ENCODE data around the gene SPIB. TPM values are rescaled to one million over a fixed set of nuclear protein-coding genes. Genes with fewer than 3 reads are reported as not detected.

SPIB gene
- total RNA-seq, 4 donors from 2014 or later, result 0.66 to 3.5 (median 0.90) TPM; not detected in 1

DNA sequence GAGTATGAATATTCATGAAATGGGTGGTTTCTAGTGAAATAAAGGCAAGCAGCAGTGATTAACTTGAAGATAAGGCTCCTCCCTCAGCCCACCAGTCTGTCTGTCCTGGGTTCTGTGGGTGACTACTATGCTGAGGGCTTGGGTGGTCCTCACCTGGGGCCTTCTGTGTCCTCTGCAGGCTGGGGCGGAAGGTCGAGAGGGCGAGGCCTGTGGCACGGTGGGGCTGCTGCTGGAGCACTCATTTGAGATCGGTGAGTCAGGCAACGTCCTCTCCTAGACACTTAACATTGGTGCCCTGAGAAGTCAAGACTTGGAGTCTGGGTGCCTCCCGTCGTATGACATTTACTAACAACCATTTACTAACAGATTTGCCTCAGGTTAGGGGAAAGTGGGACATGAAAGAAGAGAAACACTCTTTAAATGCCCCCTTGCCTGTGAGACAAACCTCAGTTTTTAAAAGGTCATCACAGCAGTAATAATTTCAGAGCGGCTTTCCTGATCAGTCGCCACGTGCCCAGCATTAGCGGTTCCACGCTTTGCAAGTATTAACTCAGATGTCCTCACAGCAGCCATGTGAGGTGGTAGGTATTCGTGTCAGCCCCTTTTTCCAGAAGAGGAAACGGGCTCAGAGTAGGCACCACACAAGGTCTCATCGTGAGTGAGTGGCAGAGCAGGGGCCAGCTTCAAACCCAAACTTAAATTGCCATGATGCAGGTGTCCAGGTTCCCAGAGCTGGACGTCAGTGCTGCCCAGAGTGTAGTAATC lies 59.2 kb downstream of the SPIB start:
- H3K4me3 ChIP-seq, result no peak overlapping the region
- H3K36me3 ChIP-seq, result peaks cover 0 to 48% (median 12%) of the 10 kb centered on the region in 3 donors
- no peak for DNase-seq (ENCODE audit: low spot score in 2 of 2)
- no peaks in the 10 kb centered on the region for H3K9me3 ChIP-seq
- 93% methylated on average over 17 of the region's 17 CpGs for WGBS, 2 donors
- no peak for TF ChIP-seq EP300 (IDR thresholded peaks at IDR 0.05)
- no peak for TF ChIP-seq POLR2A (IDR thresholded peaks at IDR 0.05)
- TF ChIP-seq, protein P1, sequence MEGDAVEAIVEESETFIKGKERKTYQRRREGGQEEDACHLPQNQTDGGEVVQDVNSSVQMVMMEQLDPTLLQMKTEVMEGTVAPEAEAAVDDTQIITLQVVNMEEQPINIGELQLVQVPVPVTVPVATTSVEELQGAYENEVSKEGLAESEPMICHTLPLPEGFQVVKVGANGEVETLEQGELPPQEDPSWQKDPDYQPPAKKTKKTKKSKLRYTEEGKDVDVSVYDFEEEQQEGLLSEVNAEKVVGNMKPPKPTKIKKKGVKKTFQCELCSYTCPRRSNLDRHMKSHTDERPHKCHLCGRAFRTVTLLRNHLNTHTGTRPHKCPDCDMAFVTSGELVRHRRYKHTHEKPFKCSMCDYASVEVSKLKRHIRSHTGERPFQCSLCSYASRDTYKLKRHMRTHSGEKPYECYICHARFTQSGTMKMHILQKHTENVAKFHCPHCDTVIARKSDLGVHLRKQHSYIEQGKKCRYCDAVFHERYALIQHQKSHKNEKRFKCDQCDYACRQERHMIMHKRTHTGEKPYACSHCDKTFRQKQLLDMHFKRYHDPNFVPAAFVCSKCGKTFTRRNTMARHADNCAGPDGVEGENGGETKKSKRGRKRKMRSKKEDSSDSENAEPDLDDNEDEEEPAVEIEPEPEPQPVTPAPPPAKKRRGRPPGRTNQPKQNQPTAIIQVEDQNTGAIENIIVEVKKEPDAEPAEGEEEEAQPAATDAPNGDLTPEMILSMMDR (IDR thresholded peaks at IDR 0.05), result no peak
- H3K4me1 ChIP-seq, result peaks cover 0 to 24% (median 14%) of the 10 kb centered on the region in 4 donors
- H3K27me3 ChIP-seq, result no peaks in the 10 kb centered on the region
- H3K27ac ChIP-seq, result no peak overlapping the region

DNA sequence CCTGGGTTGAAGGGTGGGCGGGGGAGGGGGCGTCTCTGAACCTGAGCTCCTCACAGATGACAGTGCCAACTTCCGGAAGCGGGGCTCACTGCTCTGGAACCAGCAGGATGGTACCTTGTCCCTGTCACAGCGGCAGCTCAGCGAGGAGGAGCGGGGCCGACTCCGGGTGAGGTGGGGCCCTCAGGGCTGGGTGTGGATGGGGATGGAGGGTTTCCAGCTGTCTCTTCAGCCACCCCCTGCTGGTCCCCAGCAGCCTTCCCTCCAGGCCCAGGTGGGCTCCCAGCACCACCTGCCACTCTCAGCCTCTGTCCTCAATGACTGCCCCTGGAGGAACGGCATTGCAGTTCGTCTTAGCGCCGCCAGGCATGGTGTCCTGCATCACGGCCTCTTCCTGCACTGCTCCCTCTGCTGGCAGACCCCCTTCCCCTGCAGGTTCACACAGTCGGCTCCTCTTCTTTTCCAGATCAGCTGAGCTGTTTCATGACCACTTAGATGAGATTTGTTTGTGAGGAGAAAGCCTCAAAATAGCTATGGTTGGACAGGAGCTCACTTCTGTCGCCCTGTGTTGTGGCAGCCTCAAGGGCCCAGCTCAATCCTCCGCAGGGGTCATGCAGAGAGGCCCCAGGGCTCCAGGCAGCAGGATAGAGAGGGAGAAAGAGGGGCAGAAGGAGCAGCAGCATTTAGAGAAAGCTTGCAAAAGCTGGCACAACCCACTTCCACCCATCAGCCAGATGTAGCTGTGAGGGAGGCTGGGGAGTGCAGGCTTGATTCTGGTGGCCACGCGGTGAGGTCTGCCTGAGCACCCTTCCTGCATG lies 60.4 kb downstream of the SPIB start:
- no peaks in the 10 kb centered on the region for H3K9me3 ChIP-seq
- no peak for DNase-seq (ENCODE audit: low spot score in 2 of 2)
- peaks cover 0 to 24% (median 14%) of the 10 kb centered on the region in 4 donors for H3K4me1 ChIP-seq
- H3K27ac ChIP-seq, result no peak overlapping the region
- no peak overlapping the region for H3K4me3 ChIP-seq
- H3K36me3 ChIP-seq, result peaks cover 0 to 60% (median 12%) of the 10 kb centered on the region in 3 donors
- TF ChIP-seq EP300 (IDR thresholded peaks at IDR 0.05), result no peak
- TF ChIP-seq, protein P1 (IDR thresholded peaks at IDR 0.05), result peak in 3 of 5 experiments; percentile 12 to 15 (median 13)
- no peak for TF ChIP-seq POLR2A (IDR thresholded peaks at IDR 0.05)
- 78 to 85% methylated on average over 19 of the region's 19 CpGs for WGBS, 2 donors
- H3K27me3 ChIP-seq, result no peaks in the 10 kb centered on the region

DNA sequence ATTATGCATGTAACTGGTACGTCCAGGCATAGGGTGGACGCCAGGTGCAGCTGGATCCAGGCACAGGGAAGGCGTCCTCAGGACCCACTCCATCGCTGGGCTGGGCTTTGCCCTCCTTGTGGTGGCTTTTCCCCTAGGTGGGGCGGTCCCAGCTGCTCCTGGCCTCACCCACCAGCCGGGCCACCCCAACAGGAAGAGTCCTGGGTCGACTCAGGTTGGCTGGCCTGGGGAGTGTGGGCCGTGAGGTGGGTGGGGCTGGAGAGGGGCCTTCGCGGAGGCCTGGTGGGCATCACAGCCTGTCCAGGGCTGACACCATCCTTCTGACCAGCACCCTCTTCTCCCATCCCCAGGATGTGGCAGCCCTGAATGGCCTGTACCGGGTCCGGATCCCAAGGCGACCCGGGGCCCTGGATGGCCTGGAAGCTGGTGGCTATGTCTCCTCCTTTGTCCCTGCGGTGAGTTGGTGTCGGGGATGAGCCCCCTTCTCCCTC lies 61.1 kb downstream of the SPIB start:
- Histone ChIP-seq H3K4me1 (peaks cover 0 to 24% (median 14%) of the 10 kb centered on the region in 4 donors), H3K4me3 (no peak overlapping the region), H3K36me3 (peaks cover 0 to 65% (median 12%) of the 10 kb centered on the region in 3 donors), H3K27ac (no peak overlapping the region), H3K27me3 (no peaks in the 10 kb centered on the region), H3K9me3 (no peaks in the 10 kb centered on the region)
- WGBS, 2 donors, result 90 to 97% methylated on average over 11 to 15 of the region's 16 CpGs
- TF ChIP-seq, protein P1 (IDR thresholded peaks at IDR 0.05), result no peak
- TF ChIP-seq EP300 (IDR thresholded peaks at IDR 0.05) (no peak), POLR2A (IDR thresholded peaks at IDR 0.05) (no peak)
- no peak for DNase-seq (ENCODE audit: low spot score in 2 of 2)

DNA sequence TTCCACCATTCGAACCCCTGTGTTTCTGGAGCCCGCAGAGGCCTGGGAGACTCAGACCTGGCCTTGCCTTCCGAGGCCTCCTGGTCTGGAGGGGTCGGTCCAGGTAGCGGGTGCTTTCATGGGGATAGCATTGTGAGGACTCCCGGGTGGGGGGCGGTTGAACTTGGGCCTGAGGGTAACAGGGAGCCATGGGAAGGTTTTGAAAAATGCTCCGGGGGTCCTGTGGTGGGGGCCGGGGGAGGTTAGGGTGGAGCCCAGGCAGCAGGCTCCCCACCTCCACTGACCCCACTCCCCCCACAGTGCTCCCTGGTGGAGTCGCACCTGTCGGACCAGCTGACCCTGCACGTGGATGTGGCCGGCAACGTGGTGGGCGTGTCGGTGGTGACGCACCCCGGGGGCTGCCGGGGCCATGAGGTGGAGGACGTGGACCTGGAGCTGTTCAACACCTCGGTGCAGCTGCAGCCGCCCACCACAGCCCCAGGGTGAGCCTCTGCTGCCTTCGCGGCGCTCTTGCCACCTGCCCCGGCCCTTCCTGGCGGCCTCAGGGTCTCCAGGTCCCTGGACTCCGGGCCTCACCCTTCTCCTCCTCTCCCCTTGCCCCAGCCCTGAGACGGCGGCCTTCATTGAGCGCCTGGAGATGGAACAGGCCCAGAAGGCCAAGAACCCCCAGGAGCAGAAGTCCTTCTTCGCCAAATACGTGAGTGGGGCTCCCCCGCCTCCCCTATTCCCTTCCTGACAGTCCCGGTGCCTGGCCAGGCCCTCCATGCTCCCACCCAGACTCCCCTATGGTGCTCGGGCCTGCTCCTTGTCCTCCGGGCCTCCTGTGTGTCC lies 61.8 kb downstream of the SPIB start:
- Histone ChIP-seq H3K27ac (no peak overlapping the region), H3K9me3 (no peaks in the 10 kb centered on the region), H3K36me3 (peaks cover 0 to 71% (median 12%) of the 10 kb centered on the region in 3 donors), H3K27me3 (no peaks in the 10 kb centered on the region), H3K4me3 (no peak overlapping the region), H3K4me1 (peaks cover 0 to 24% (median 14%) of the 10 kb centered on the region in 4 donors)
- no peak for TF ChIP-seq EP300 (IDR thresholded peaks at IDR 0.05)
- TF ChIP-seq, protein P1 (IDR thresholded peaks at IDR 0.05), result no peak
- no peak for TF ChIP-seq POLR2A (IDR thresholded peaks at IDR 0.05)
- 89 to 90% methylated on average over 35 to 37 of the region's 37 CpGs for WGBS, 2 donors
- no peak for DNase-seq (ENCODE audit: low spot score in 2 of 2)

Other genes with a start within 250 kb of the SPIB start
- gene MYH14, start 215.3 kb upstream of the SPIB start, total RNA-seq, result 10 to 100 TPM; 12.9 to 30.3 (median 15.3) TPM
- gene KCNC3, start 89.6 kb upstream of the SPIB start, total RNA-seq, result 1 to 10 TPM in 1 of 4 donors, under 1 TPM in 3; 0.21 to 1.2 (median 0.71) TPM
- 1 to 10 TPM in 1 of 4 donors, under 1 TPM in 1, not detected in 2; 0.39 to 2.1 TPM for gene NAPSA, start 53.3 kb upstream of the SPIB start, total RNA-seq
- 100 to 1,000 TPM in 1 of 4 donors, 10 to 100 TPM in 3; 80.2 to 125 (median 93.7) TPM for gene NR1H2, start 42.5 kb upstream of the SPIB start, total RNA-seq
- gene POLD1, start 34.6 kb upstream of the SPIB start, total RNA-seq, result 10 to 100 TPM; 10.8 to 28.2 (median 15.5) TPM
- gene MYBPC2, start 14.0 kb downstream of the SPIB start, total RNA-seq, result under 1 TPM in 1 of 4 donors, not detected in 3; 0.21 TPM
- 10 to 100 TPM; 48.5 to 79.4 (median 59.7) TPM for gene EMC10, start 57.6 kb downstream of the SPIB start, total RNA-seq
- gene GARIN5A, start 57.9 kb downstream of the SPIB start, total RNA-seq, result not detected
- gene JOSD2, start 92.3 kb downstream of the SPIB start, total RNA-seq, result 10 to 100 TPM; 32.3 to 52.2 (median 38.8) TPM
- not detected for gene ASPDH, start 95.0 kb downstream of the SPIB start, total RNA-seq
- gene LRRC4B, start 149.5 kb downstream of the SPIB start, total RNA-seq, result 1 to 10 TPM; 1.0 to 3.7 (median 2.8) TPM
- not detected for gene SYT3, start 220.9 kb downstream of the SPIB start, total RNA-seq
- gene C19orf81, start 230.5 kb downstream of the SPIB start, total RNA-seq, result not detected